DND-41 (cell line): Measurements from ENCODE around the gene FANCB.
A peak's percentile ranks its signal among the peaks of the same experiment; 100 is the strongest.

Source experiments
- ATAC-seq: fragments of 200-7000 bp; cut with Tn5 transposase; 3 replicates; pipeline ENCODE4 v1.9.1; 2021; ENCODE audit warnings: low read depth; ENCODE audit not compliant: insufficient read depth
- DNase-seq: peaks from one replicate; pipeline ENCODE4 v3.0.0-alpha.2; 2020
- H2AFZ ChIP-seq: 2 replicates; pipeline ENCODE4 v1.6.0; 2012; ENCODE audit warnings: low read depth, low read length
- H3K27ac ChIP-seq: 2 replicates; pipeline ENCODE4 v1.5.1; 2012; ENCODE audit warnings: low read length, inconsistent platforms
- H3K27me3 ChIP-seq: fragments of 200-600 bp; sonication (generic); 2 replicates; pipeline ENCODE4 v1.6.0; 2012; ENCODE audit warnings: low read length, mild to moderate bottlenecking, inconsistent platforms; ENCODE audit not compliant: insufficient read depth, poor library complexity
- H3K36me3 ChIP-seq: 2 replicates; pipeline ENCODE4 v1.5.1; 2012; ENCODE audit warnings: low read length, inconsistent platforms; ENCODE audit not compliant: insufficient read depth
- H3K4me1 ChIP-seq: 2 replicates; pipeline ENCODE4 v1.5.1; 2012; ENCODE audit warnings: mild to moderate bottlenecking, low read length; ENCODE audit not compliant: insufficient read depth
- H3K4me2 ChIP-seq: 2 replicates; pipeline ENCODE4 v1.6.0; 2012; ENCODE audit warnings: mild to moderate bottlenecking, moderate library complexity, low read length, inconsistent platforms; ENCODE audit not compliant: insufficient read depth
- H3K4me3 ChIP-seq, 2 experiments: fragments of 200-600 bp in 1 of 2; shearing (Covaris generic) in 1 of 2; 2 replicates each; pipeline ENCODE4 v1.5.1; 2012 to 2016; ENCODE audit warnings: inconsistent platforms in 2 of 2, low read length in 2 of 2, mild to moderate bottlenecking in 2 of 2, low read depth in 1 of 2, moderate library complexity in 1 of 2
- H3K79me2 ChIP-seq: 2 replicates; pipeline ENCODE4 v1.6.0; 2012; ENCODE audit warnings: low read length, inconsistent platforms; ENCODE audit not compliant: insufficient read depth
- H3K9ac ChIP-seq: 2 replicates; pipeline ENCODE4 v1.6.0; 2012; ENCODE audit warnings: low read depth, mild to moderate bottlenecking, inconsistent platforms, low read length, moderate library complexity
- H3K9me3 ChIP-seq: 2 replicates; pipeline ENCODE4 v1.5.1; 2012; ENCODE audit warnings: low read length, moderate library complexity, mild to moderate bottlenecking, inconsistent platforms; ENCODE audit not compliant: insufficient read depth, severe bottlenecking
- H4K20me1 ChIP-seq: 2 replicates; pipeline ENCODE4 v1.6.0; 2012; ENCODE audit warnings: low read length; ENCODE audit not compliant: insufficient read depth
- EZH2 ChIP-seq: IDR thresholded peaks from 3 replicates; pipeline ENCODE4 v1.6.1; 2012; ENCODE audit warnings: borderline replicate concordance, low read depth, mild to moderate bottlenecking, moderate library complexity, low read length, inconsistent platforms; ENCODE audit not compliant: severe bottlenecking
- TF ChIP-seq, protein P1 (sequence below): IDR thresholded peaks from 2 replicates; pipeline ENCODE4 v1.5.1; 2012; ENCODE audit warnings: borderline replicate concordance, low read length, moderate library complexity, mild to moderate bottlenecking; ENCODE audit not compliant: poor library complexity, severe bottlenecking; ENCODE audit errors: extremely low read depth

The FANCB gene

DNA sequence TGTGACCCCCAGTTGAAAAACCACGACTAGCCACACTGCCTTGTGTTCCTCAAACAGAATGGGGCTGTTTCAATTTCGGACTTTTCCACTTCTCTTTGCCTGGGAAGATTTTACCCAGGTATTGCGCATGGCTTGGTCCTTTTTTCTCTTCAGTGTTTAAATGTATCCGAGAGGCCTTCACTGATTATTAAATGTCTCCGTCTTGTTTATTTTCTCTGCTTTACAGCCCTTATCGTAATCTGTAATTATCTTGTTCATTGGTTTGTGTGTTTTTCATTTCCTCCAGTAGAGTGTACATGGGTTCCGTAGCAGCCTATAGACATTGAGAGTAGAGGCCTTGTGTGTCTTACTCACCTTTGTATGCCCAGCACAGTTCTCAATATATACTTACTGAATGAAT is 2.8 kb upstream of the FANCB start:
- Histone ChIP-seq H3K36me3 (no peaks in the 10 kb centered on the region), H3K27me3 (no peaks in the 10 kb centered on the region), H3K4me3 (no peak overlapping the region), H3K79me2 (peaks cover 34% of the 10 kb centered on the region), H3K4me1 (peaks cover 34% of the 10 kb centered on the region), H3K9ac (no peak overlapping the region), H3K9me3 (no peaks in the 10 kb centered on the region), H3K4me2 (no peak overlapping the region), H2AFZ (no peak overlapping the region), H4K20me1 (no peaks in the 10 kb centered on the region), H3K27ac (no peak overlapping the region)
- DNase-seq = no peak
- ATAC-seq = no peak
- TF ChIP-seq EZH2 = no peak
- TF ChIP-seq, protein P1, sequence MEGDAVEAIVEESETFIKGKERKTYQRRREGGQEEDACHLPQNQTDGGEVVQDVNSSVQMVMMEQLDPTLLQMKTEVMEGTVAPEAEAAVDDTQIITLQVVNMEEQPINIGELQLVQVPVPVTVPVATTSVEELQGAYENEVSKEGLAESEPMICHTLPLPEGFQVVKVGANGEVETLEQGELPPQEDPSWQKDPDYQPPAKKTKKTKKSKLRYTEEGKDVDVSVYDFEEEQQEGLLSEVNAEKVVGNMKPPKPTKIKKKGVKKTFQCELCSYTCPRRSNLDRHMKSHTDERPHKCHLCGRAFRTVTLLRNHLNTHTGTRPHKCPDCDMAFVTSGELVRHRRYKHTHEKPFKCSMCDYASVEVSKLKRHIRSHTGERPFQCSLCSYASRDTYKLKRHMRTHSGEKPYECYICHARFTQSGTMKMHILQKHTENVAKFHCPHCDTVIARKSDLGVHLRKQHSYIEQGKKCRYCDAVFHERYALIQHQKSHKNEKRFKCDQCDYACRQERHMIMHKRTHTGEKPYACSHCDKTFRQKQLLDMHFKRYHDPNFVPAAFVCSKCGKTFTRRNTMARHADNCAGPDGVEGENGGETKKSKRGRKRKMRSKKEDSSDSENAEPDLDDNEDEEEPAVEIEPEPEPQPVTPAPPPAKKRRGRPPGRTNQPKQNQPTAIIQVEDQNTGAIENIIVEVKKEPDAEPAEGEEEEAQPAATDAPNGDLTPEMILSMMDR = no peak

DNA sequence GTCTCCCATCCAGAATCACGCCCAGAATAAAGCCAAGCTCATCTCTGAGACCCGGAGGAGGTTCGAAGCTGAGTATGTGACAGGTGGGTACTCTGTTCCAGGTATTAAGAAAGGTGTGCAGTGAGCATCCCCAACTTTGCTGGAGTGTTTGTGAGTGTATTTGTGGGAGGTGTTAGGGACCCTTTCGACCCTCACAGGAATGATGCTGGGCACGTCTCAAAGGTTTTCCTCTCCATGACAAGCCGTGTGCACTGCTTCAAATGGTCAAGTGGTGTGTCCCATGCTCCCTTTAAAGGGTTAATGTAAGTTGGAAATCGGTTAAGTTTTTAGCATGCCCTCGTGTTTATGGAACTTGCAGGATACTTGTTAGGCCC is 794 bp upstream of the FANCB start:
- peak overlapping the region; percentile 85 for H3K9ac ChIP-seq
- no peaks in the 10 kb centered on the region for H4K20me1 ChIP-seq
- no peaks in the 10 kb centered on the region for H3K27me3 ChIP-seq
- H3K4me2 ChIP-seq = peak overlapping the region; percentile 92
- peaks cover 54% of the 10 kb centered on the region for H3K79me2 ChIP-seq
- H3K4me3 ChIP-seq = peak overlapping the region; percentile 59 to 96
- peak overlapping the region; percentile 91 for H2AFZ ChIP-seq
- H3K9me3 ChIP-seq = no peaks in the 10 kb centered on the region
- H3K36me3 ChIP-seq = peaks cover 2% of the 10 kb centered on the region; the same call in 1 of the 2 replicates
- ATAC-seq = no peak
- DNase-seq = no peak
- peaks cover 39% of the 10 kb centered on the region for H3K4me1 ChIP-seq
- peak overlapping the region; percentile 83 for H3K27ac ChIP-seq
- no peak for TF ChIP-seq EZH2
- TF ChIP-seq, protein P1 = no peak

DNA sequence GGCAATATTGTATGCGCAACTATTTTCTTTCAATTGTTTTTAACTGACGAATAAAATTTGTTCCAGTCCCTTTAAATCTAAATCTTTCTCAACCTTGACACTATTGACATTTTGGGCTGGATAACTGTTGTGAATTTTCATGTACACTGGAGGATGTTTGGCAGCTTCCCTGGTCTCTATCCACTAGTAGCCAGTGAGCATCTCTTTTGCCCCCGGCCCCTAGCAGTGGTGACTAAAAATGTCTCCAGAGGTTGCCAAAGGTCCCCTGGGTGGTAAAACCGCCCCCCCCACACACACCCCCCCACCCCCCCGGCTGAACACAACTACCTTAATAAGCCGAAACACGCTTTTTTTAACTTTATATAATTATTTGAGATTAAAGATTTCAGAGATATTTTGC is 514 bp downstream of the FANCB start:
- H3K4me1 ChIP-seq = peaks cover 39% of the 10 kb centered on the region
- no peak for ATAC-seq
- H2AFZ ChIP-seq = peak overlapping the region; percentile 89
- no peaks in the 10 kb centered on the region for H3K9me3 ChIP-seq
- H3K4me3 ChIP-seq = peak overlapping the region; percentile 60 to 85; a peak in 3 of 4 replicates
- H3K27ac ChIP-seq = peak overlapping the region; percentile 93
- H3K9ac ChIP-seq = peak overlapping the region; percentile 84
- peaks cover 13% of the 10 kb centered on the region for H3K36me3 ChIP-seq
- peaks cover 67% of the 10 kb centered on the region for H3K79me2 ChIP-seq
- TF ChIP-seq EZH2 = no peak
- TF ChIP-seq, protein P1 = no peak
- peak overlapping the region; percentile 67 for H3K4me2 ChIP-seq
- DNase-seq = peak; percentile 7
- no peaks in the 10 kb centered on the region for H4K20me1 ChIP-seq
- no peaks in the 10 kb centered on the region for H3K27me3 ChIP-seq

DNA sequence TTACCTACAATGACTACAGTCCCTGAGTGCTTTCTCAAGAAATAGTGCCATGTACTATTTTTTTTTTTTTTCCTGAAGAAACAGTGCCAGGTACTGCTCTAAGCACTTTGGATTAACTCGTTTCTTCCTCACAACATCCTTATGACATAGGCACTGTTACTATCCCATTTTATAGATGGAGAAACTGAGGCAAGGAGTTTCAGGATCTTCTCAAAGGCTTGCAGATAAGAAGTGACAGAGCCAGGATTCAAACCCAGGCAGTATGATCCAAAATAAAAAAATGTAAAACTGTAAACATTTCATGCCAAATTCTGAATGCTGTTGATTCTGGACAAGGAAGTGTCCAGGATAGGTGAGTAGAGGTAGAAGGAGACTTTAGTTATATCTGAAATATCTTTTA is 1.1 kb downstream of the FANCB start:
- Histone ChIP-seq H3K4me1 (peaks cover 39% of the 10 kb centered on the region), H3K27me3 (no peaks in the 10 kb centered on the region), H3K9ac (peak overlapping the region; percentile 84), H3K27ac (no peak overlapping the region), H3K9me3 (no peaks in the 10 kb centered on the region), H3K36me3 (peaks cover 16% of the 10 kb centered on the region), H4K20me1 (no peaks in the 10 kb centered on the region), H3K4me2 (peak overlapping the region; percentile 67), H2AFZ (no peak overlapping the region), H3K79me2 (peaks cover 70% of the 10 kb centered on the region), H3K4me3 (peak overlapping the region; percentile 23 to 85; a peak in 3 of 4 replicates)
- ATAC-seq (no peak), DNase-seq (no peak)
- no peak for TF ChIP-seq EZH2
- TF ChIP-seq, protein P1 = no peak
